ENCODE measurements around the gene TCERG1L.

Gene TCERG1L

GRCh38 chr10:131090761-131091661 is 220.5 kb downstream of the TCERG1L start:
- TF ChIP-seq CTCF (IDR thresholded peaks at IDR 0.05): no peak
- Histone ChIP-seq H3K27ac (no peak overlapping the region), H3K9ac (no peak overlapping the region), H3K79me2 (no peaks in the 10 kb centered on the region), H3K36me3 (ENCODE audit: control insufficient read depth, insufficient read depth, low read length) (no peaks in the 10 kb centered on the region), H3K9me3 (ENCODE audit: control insufficient read depth, low read length) (no peaks in the 10 kb centered on the region), H3K4me2 (ENCODE audit: low read length) (no peak overlapping the region), H3K4me1 (peaks cover 10% of the 10 kb centered on the region), H2AFZ (peak overlapping the region; percentile 46), H3K27me3 (ENCODE audit: control insufficient read depth, insufficient read depth, low read length) (no peaks in the 10 kb centered on the region), H3K4me3 (ENCODE audit: low read depth, low read length) (no peak overlapping the region)

GRCh38 chr10:131089861-131090260 is 221.7 kb downstream of the TCERG1L start:
- no peak for TF ChIP-seq CTCF (IDR thresholded peaks at IDR 0.05)
- H2AFZ ChIP-seq: no peak overlapping the region
- H3K27me3 ChIP-seq (ENCODE audit: control insufficient read depth, insufficient read depth, low read length): no peaks in the 10 kb centered on the region
- peaks cover 7% of the 10 kb centered on the region for H3K4me1 ChIP-seq
- H3K4me2 ChIP-seq (ENCODE audit: low read length): no peak overlapping the region
- H3K79me2 ChIP-seq: no peaks in the 10 kb centered on the region
- H3K4me3 ChIP-seq (ENCODE audit: low read depth, low read length): no peak overlapping the region
- no peak overlapping the region for H3K27ac ChIP-seq
- no peaks in the 10 kb centered on the region for H3K36me3 ChIP-seq (ENCODE audit: control insufficient read depth, insufficient read depth, low read length)
- no peak overlapping the region for H3K9ac ChIP-seq
- no peaks in the 10 kb centered on the region for H3K9me3 ChIP-seq (ENCODE audit: control insufficient read depth, low read length)

GRCh38 chr10:131089150-131089549 is 222.4 kb downstream of the TCERG1L start:
- Histone ChIP-seq H3K79me2 (no peaks in the 10 kb centered on the region), H3K9me3 (ENCODE audit: control insufficient read depth, low read length) (no peaks in the 10 kb centered on the region), H3K9ac (no peak overlapping the region), H3K4me1 (peaks cover 2% of the 10 kb centered on the region), H3K27me3 (ENCODE audit: control insufficient read depth, insufficient read depth, low read length) (no peaks in the 10 kb centered on the region), H2AFZ (no peak overlapping the region), H3K36me3 (ENCODE audit: control insufficient read depth, insufficient read depth, low read length) (no peaks in the 10 kb centered on the region), H3K4me2 (ENCODE audit: low read length) (no peak overlapping the region), H3K4me3 (ENCODE audit: low read depth, low read length) (no peak overlapping the region), H3K27ac (no peak overlapping the region)
- no peak for TF ChIP-seq CTCF (IDR thresholded peaks at IDR 0.05)

GRCh38 chr10:131088619-131089018 is 222.9 kb downstream of the TCERG1L start:
- H3K4me2 ChIP-seq (ENCODE audit: low read length): no peak overlapping the region
- TF ChIP-seq CTCF (IDR thresholded peaks at IDR 0.05): no peak
- H2AFZ ChIP-seq: no peak overlapping the region
- H3K79me2 ChIP-seq: no peaks in the 10 kb centered on the region
- H3K4me1 ChIP-seq: peaks cover 2% of the 10 kb centered on the region
- no peaks in the 10 kb centered on the region for H3K36me3 ChIP-seq (ENCODE audit: control insufficient read depth, insufficient read depth, low read length)
- no peak overlapping the region for H3K27ac ChIP-seq
- H3K27me3 ChIP-seq (ENCODE audit: control insufficient read depth, insufficient read depth, low read length): no peaks in the 10 kb centered on the region
- H3K9me3 ChIP-seq (ENCODE audit: control insufficient read depth, low read length): no peaks in the 10 kb centered on the region
- no peak overlapping the region for H3K9ac ChIP-seq
- H3K4me3 ChIP-seq (ENCODE audit: low read depth, low read length): no peak overlapping the region
